HG03039 (cell line): Measurements from ENCODE around the gene SDHAF1.
"Not testable (repeated sequence)": the region's sequence is repeated elsewhere in the genome, so short reads cannot be mapped to it uniquely, and the experiment has no call there.

Experiments
- ATAC-seq: cut with Tn5 transposase; IDR thresholded peaks from one replicate; pipeline ENCODE4 v1.9.1; 2021; ENCODE audit warnings: mild to moderate bottlenecking, moderate library complexity; ENCODE audit not compliant: unreplicated experiment

Gene SDHAF1, protein sequence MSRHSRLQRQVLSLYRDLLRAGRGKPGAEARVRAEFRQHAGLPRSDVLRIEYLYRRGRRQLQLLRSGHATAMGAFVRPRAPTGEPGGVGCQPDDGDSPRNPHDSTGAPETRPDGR

DNA sequence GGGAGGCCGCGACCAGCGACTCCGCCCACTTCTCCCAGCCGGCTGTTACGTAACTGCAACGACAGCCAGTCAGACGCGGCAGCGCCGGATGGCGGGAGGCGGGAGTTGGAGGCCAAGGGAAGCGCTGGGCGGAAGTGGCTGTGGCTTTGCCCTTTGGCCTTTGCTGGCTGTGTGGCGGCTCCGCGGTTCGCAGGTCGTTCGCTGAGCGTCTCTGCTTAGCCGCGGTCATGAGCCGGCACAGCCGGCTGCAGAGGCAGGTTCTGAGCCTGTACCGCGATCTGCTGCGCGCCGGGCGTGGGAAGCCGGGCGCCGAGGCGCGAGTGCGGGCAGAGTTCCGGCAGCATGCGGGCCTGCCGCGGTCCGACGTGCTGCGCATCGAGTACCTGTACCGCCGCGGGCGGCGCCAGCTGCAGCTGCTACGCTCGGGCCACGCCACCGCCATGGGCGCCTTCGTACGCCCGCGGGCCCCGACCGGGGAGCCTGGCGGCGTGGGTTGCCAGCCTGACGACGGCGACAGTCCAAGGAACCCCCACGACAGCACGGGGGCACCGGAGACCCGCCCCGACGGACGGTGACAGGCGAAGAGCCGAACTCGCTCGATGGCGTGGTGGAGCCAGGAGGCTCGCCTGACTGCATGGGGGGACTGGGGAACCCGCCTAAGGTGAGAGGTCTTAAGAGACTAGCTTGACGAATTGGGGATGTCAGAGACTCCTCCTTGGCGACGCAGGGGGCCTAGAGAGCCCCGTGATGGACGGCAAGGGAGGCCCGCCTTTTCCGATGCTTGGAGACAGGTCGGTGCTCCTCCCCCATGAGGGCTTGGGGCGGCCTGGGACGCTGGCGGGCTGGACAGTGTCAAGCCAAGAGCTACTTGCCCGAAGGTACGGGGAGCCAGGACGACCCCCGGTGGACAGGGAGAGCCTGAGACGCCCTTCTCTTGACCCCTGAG is at the start of gene SDHAF1:
Gene SDHAF1, plus strand, starts transcription at position 141 of the 946 bp plus-strand sequence. Its CDS starts 87 bp downstream, at position 228.
- peak; percentile 74 for ATAC-seq

DNA sequence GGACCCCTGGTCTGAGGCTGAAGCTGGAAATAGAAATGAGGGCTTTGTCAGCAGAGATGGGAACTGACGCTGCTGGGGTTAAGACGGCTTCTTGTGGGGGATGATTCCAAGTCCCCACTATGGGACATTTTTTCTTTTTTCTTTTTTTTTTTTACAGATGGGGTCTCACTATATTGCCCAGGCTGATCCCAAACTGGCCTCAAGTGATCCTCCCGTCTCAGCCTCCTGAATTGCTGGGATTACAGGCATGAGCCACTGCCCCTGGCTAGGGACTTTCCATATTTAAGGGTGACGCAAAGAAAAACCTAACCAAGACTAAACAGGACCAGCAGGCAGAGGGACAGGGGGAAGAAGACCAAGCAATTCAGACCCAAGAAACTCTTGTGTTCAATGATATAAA is 48.8 kb upstream of the SDHAF1 start:
- ATAC-seq: no peak

DNA sequence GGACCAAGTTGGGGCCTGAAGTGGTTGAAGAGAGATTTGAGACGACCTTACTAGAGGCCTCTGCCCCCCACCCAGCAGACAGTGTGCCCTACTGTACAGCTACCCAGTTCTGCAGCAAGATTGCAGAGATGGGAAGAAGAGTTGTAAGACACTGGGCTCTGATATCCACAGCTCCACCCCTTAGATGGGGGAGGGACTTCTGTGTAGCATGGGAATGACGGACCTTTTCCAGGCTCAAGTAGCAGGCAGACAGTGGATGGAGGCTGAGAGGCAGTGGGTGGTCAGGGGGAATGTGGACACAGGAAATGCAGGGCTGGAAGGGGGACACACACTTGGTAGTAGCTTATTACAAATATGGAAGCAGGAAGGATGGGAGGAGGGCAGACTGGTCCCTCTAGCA is 45.9 kb upstream of the SDHAF1 start:
- no peak for ATAC-seq

DNA sequence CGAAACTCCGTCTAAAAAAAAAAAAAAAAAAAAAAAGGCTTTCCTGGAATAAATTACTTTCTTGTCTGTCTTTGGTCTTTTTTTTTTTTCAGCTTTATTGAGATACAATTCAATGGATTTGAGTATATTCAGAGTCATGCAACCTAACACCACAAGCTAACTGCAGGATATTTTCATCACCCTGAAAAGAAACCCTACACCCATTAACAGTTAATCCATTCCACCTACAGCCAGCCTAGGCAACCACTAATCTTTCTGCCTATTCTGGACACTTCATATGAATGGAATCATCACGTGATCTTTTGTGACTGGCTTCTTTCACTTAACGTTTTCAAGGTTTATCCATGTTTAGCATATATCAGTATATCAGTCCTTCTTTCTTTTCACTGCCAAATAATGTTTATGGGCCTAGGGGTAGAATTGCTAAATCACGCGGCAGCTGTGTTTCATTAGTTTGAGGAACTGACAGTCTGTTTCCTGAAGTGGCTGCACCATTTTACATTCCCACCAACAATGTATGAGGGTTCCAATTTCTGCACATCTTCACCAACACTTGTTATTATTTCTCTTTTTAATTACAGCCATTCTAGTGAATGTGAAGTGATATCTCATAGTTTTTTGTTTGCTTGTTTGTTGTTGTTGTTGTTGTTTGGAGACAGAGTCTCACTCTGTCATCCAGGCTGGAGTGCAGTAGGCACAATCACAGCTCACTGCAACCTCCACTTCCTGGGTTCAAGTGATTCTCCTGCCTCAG is 38.9 kb upstream of the SDHAF1 start:
- no peak for ATAC-seq

DNA sequence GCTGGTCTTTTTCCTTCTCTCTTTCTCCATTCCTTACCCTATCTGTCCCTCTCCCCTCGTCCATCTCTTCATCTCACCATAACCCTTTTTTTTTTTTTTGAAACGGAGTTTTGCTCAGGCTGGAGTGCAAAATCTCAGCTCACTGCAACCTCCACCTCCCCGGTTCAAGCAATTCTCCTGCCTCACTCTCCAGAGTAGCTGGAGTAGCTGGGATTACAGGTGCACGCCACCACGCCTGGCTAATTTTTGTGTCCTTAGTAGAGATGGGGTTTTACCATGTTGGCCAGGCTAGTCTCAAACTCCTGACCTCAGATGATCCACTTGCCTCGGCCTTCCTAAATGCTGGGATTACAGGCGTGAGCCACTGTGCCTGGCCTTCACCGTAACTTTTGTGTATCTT is 37.6 kb upstream of the SDHAF1 start:
- not testable (repeated sequence) for ATAC-seq

DNA sequence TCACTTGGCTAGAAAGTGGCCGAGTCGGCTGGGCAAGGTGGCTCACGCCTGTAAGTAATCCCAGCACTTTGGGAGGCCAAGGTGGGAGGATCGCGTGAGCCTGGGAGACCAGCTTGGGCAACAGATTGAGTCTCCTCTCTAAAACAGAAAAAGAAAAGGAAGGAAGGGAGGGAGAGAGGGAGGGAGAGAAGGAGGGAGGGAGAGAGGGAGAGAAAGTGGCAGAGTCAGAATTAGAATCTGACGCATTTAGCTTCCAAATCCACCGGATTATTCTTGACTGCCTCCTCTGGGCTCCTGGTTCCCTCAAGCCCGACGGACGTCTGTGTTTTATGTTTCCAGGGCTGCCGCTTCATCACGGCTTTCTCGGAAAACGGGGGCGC is 36.3 kb upstream of the SDHAF1 start:
- no peak for ATAC-seq

DNA sequence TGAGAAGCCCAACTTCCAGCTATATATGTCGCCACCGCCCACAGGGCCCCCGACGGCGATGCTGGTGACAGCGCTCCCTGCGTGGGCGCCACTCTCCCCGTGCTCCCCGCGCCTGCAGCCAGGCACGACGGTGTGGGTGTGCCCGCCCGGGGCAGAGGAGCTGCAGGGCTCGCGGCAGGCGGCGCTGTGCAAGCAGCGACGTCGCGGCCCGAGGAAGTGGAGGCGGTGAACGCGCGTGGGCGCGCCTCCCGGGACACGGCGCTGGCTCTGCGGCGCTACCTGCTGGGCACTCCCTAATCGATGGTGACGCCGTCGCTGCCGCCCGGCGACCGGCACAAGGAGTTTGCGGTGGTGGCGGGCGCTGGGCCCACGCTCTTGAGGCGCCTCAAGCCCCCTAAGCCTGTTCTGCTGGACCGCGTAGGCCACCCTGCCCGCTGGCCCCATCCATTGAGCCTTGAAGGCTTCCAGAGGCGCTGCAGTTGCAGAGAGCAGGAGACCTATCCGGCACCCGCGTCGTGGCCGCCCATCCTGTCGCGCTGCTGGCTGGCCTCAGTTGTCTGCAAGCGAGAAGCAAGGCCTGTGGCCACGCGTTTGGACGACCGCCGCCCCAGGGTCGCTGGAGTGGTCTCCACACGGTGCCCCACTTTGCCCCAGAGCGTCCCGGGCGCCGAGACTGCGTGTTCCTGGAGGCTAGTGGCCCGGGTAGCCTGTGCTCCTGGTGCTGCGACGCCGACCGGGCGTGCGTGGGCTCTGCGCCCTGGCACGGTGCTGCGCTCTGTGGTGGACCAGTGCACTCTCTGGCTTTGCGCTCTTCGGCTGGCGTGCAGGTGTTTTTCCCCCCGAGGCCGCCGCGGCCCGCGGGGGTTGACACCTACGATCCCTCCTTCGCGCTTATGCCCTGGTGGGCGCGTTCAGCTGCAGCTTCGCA is 35.7 kb upstream of the SDHAF1 start:
- no peak for ATAC-seq

DNA sequence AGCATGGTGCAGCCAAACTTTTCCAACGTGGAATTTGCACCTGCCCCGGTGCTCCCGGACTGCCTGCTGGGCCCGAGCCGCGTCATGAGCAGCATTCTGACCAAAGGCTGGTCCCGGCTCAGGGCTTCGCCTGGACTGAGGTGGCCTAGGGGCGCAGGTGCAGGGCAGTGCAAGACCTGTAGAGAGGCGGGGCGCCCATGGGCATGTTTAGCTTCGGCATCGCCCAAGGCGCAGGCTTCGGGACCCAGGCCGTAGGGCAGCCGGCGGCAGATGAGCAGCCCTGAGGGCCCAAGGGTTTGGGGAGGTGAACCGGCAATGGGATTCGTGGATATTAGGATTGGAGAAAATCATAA is 35.0 kb upstream of the SDHAF1 start:
- no peak for ATAC-seq

DNA sequence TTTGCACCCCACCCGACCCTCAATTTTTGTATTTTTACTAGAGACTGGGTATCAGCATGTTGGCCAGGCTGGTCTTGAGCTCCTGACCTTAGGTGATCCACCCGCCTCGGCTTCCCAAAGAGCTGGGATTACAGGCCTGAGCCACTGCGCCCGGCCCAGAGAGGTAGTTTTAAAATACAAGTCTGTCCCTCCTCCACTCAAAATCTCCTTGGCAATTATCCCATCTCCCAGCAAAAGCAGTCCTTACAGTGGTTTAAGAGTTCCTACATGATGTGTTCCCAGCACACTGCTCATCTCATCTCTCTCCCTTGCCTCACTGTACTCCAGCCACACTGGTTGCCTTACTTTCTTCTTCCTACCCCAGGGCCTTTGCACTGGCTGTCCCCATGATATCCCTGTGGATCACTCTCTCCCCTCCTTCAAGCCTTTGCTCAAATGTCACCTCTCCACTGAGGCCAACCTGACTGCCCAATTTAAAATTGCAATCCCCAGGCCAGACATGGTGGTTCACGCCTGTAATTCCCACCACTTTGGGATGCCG is 34.5 kb upstream of the SDHAF1 start:
- ATAC-seq: no peak

DNA sequence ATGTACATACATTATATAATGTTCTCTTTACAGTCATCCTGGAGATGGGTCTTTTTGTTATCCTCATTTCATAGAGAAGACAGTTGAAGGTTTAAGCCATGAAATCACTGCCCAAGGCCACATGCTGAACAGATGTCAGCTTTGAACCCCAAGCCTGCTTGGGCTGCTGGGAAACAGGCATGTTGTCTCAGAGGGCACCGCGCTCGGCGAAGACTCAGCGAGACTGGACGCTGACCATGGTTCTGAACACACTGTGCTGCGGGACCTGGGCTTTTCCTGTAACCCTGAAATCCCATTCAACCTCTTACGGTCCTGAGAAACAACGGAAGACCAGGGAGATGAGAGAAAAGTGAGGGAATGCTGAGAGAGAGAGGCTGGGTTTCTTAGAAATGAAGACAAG is 31.5 kb upstream of the SDHAF1 start:
- no peak for ATAC-seq

DNA sequence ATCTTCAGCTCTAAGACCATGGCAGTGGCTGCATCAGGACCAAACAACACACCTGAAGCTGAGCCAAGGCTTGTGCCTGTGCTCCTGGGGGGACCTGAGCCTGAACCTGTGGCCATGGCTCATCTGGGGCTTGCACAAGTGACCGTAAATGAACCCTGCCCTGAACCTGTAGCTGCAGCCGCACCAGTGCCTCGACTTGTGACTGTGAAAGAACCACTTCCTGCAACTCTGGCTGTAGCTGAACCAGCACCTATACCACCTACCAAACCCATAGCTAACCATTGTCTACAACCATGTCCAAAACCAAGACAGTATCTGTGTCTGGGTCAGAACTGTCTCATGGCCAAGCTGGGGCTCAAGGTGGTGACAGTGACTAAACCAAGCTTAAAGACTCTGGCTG is 28.2 kb upstream of the SDHAF1 start:
- ATAC-seq: no peak

DNA sequence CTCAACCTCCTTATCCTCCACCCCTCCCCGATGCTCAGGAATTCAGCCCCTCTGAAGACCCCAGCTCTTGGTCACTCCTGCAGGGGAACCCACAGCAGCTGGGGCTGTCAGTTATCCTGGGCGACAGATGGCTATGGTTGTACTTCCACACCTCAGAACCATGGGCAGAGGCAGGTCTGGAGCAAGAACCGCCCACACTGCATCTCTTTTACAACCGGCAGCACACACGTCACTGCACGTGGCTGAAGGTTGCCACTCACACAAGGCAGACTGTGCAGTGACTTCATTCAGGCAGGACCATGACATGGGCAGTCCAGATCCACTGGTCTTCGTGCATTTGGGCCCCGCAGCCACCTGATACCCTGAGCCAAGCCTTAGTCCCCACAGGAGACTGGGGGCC is 21.5 kb upstream of the SDHAF1 start:
- no peak for ATAC-seq

DNA sequence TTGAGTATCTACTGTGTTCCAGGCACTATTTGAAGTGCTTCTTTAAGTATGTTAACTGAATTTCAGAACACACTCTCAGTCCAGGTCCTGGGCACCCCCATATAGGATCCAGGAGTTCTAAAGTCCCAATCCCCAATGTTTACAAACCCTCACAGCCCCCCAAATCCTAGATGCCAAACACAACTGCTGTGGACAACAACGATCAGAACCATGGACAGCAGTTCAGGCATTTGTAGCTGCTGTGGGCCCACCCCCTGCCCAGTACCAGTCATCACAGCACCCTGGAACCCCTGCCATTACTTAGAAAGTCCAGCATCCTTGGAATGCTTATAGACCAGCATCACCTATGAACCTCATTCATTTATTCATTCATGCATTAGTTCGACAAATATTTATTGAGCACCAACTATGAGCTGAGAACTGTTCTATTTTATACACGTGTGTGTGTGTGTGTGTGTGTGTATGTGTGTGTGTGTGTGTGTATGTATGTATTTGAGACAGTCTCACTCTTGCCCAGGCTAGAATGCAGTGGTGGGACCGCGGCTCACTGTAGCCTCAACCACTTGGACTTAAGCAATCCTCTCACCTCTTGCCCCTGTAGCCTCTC is 19.3 kb upstream of the SDHAF1 start:
- ATAC-seq: no peak

DNA sequence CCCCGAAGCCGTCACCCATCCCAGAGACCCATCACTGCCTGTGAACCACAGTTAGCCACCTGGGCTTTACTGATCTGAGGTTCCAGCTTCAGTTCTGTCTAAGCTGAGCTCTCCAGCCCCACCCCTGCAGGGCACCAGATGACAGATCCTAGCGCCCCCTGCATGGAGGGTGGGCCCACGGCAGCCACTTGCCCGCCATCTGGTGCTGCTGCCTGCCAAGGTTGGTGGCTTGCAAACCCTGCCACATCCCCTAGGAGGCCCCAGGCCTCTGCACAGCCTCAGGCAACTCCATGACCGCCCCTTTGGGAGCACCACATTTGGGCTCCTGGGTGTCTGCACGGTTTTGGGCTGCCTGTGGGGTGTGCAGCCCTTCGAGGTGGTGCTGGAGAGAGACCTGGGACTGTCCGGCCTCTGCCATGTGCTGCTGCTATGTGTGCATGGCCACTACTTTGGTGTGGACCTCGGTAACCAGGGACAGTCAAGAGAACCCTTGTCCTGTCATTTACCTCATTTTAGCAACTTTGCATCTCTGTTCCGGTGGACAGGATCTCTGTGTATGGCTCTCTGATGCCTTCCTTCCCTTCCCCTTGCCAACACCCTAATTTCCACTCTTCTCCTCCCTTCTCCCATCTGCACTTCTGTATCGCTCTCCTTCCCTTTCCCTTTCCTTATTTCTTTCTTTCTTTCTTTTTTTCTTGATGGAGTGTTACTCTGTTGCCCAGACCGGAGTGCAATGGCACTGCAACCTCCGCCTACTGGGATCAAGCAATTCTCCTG is 17.4 kb upstream of the SDHAF1 start:
- no peak for ATAC-seq

DNA sequence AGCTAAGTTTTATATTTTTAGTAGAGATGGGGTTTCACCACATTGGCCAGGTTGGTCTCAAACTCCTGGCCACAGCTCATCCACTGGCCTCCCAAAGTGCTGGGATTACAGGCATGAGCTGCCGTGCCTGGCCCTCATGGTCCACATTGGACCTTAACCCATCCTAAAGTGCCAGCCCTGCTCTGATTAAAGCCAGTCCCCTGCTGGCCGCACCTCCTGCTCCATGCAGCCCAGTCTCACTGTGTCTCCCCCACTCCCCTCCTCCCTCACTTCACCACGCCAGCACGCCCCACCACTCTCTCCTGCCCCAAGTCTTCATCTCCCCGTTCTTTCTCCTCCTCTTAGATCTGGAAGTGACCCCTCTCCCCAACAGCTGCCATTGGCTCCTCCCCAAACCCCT is 16.7 kb upstream of the SDHAF1 start:
- no peak for ATAC-seq

DNA sequence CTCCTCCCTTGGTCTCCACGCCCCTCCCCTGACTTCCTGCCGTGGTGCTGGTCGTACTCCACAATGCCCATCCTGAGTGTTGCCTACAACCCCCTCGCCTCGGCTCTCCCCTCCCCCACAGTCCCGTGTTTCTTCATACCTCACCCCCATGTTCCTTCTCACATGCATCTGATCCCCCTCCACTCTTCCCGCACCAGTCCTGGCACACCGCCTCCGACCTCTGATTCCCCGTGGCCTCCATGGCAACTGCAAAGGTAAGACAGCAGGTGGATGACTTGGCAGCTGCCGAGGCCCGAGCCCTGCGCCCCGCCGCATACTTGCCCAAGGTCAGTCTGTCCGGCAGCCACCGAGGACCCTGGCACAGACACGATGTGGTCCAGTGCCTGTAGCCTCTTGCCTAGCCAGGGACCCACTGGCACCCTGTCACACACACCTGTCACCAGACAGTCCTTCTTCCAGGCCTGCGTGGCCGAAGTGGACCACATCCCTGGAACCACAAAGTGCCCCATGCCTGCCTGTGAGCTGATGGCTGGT is 16.1 kb upstream of the SDHAF1 start:
- no peak for ATAC-seq

DNA sequence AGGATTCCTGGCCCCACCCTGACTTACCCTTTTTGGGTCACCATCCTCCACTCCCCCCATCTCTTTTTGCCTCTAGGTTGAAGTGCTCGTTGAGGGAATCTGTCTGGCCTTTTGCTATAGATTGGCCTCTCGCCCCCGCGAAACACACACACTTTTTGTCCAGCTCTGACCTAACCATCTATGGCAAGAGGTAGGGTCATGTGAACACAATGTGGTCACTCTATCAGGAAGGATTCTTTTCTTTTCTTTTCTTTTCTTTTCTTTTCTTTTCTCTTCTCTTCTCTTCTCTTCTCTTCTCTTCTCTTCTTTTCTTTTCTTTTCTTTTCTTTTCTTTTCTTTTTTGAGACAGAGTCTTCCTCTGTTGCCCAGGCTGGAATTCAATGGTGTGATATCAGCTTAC is 14.0 kb upstream of the SDHAF1 start:
- ATAC-seq: not testable (repeated sequence)

DNA sequence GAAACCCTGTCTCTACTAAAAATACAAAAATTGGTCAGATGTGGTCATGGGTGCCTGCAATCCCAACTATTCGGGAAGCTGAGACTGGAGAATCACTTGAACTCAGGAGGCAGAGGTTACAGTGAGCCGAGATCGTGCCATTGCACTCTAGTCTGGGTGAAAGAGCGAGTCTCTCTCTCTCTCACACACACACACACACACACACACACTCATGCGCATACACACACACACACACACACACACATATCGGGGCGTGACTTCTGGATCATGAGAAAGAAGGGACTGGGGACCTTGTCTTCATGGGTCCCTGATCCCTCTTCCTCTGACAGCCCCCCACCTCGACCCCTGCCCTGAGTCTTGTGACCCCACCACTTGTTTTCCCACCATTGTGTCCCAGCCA is 11.8 kb upstream of the SDHAF1 start:
- ATAC-seq: no peak

DNA sequence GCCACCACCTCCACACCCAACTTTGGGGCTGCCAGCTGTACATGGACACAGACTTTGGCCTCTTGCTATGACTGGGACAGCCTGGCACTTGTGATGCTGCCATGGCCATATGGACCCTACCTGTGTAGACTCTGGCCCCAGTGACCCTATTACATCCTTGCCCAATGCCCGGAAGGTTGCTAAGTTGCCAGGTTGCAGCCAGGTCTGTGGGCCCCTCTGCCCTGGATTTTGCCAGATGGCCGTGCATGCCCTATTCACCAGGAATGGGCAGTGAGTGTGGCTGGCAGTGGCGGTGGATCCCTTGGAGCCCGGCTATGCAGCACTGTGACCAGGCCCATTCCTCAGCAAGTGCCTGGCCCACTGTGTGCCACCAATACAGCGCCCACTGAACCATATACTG is 8.9 kb upstream of the SDHAF1 start:
- ATAC-seq: no peak
